H9 (cell line): ENCODE measurements around the gene GABBR2. TPM values are rescaled to one million over a fixed set of nuclear protein-coding genes. Genes with fewer than 3 reads are reported as not detected.
A peak's percentile ranks its signal among the peaks of the same experiment; 100 is the strongest.

Source experiments
- DNase-seq: peaks from one replicate; pipeline ENCODE4 v3.0.0-alpha.2; 2017
- H2AFZ ChIP-seq: one replicate; pipeline ENCODE4 v1.6.1; 2013; ENCODE audit warnings: mild to moderate bottlenecking, low read length, control low read depth, moderate library complexity
- H2AK5ac ChIP-seq: 2 replicates; pipeline ENCODE4 v1.6.1; 2013; ENCODE audit warnings: low read length, control low read depth, mixed read lengths; ENCODE audit not compliant: insufficient read length
- H2BK120ac ChIP-seq: one replicate; pipeline ENCODE4 v1.6.1; 2013; ENCODE audit warnings: low read depth, mild to moderate bottlenecking, low read length, control low read depth, inconsistent platforms; ENCODE audit not compliant: poor library complexity, severe bottlenecking
- H2BK12ac ChIP-seq: 2 replicates; pipeline ENCODE4 v1.6.1; 2013; ENCODE audit warnings: low read length, control low read depth, mixed read lengths, low read depth; ENCODE audit not compliant: insufficient read length
- H2BK15ac ChIP-seq: 2 replicates; pipeline ENCODE4 v1.6.1; 2013; ENCODE audit warnings: low read depth, low read length, control low read depth
- H2BK20ac ChIP-seq: one replicate; pipeline ENCODE4 v1.6.1; 2013; ENCODE audit warnings: low read depth, mild to moderate bottlenecking, low read length, control low read depth, inconsistent platforms; ENCODE audit not compliant: poor library complexity, severe bottlenecking
- H2BK5ac ChIP-seq: 2 replicates; pipeline ENCODE4 v1.6.1; 2013; ENCODE audit warnings: low read length, control low read depth, mixed read lengths; ENCODE audit not compliant: insufficient read length
- H3K14ac ChIP-seq: 2 replicates; pipeline ENCODE4 v1.6.1; 2013; ENCODE audit warnings: low read length, control low read depth; ENCODE audit not compliant: insufficient read depth
- H3K18ac ChIP-seq: 2 replicates; pipeline ENCODE4 v1.6.1; 2013; ENCODE audit warnings: low read depth, mild to moderate bottlenecking, mixed read lengths, low read length, control low read depth; ENCODE audit not compliant: insufficient read length
- H3K23ac ChIP-seq: 2 replicates; pipeline ENCODE4 v1.6.1; 2013; ENCODE audit warnings: low read length, control low read depth, mixed read lengths, low read depth; ENCODE audit not compliant: insufficient read length
- H3K23me2 ChIP-seq: 2 replicates; pipeline ENCODE4 v1.6.1; 2013; ENCODE audit warnings: low read depth, mild to moderate bottlenecking, mixed read lengths, low read length, control low read depth; ENCODE audit not compliant: insufficient read length, poor library complexity, severe bottlenecking
- H3K27ac ChIP-seq: 2 replicates; pipeline ENCODE4 v1.5.1; 2013; ENCODE audit warnings: low read length, control low read depth, mixed read lengths, low read depth; ENCODE audit not compliant: insufficient read length
- H3K27me3 ChIP-seq: 2 replicates; pipeline ENCODE4 v1.6.1; 2013; ENCODE audit warnings: low read length, control low read depth, inconsistent platforms; ENCODE audit not compliant: insufficient read depth
- H3K4ac ChIP-seq: 2 replicates; pipeline ENCODE4 v1.6.1; 2013; ENCODE audit warnings: low read depth, mild to moderate bottlenecking, control low read depth, inconsistent platforms, low read length, moderate library complexity
- H3K4me1 ChIP-seq: 2 replicates; pipeline ENCODE4 v1.6.1; 2013; ENCODE audit warnings: low read length, control low read depth, inconsistent platforms; ENCODE audit not compliant: insufficient read depth
- H3K4me2 ChIP-seq: 2 replicates; pipeline ENCODE4 v1.6.1; 2013; ENCODE audit warnings: low read length, control low read depth, mixed read lengths; ENCODE audit not compliant: insufficient read length, insufficient read depth
- H3K56ac ChIP-seq: 2 replicates; pipeline ENCODE4 v1.6.1; 2013; ENCODE audit warnings: low read depth, mild to moderate bottlenecking, mixed read lengths, low read length, control low read depth; ENCODE audit not compliant: insufficient read length
- H3K79me1 ChIP-seq: 2 replicates; pipeline ENCODE4 v1.6.1; 2013; ENCODE audit warnings: low read depth, mild to moderate bottlenecking, moderate library complexity, low read length, control low read depth, inconsistent platforms; ENCODE audit not compliant: insufficient read depth, poor library complexity, severe bottlenecking
- H3K79me2 ChIP-seq: 2 replicates; pipeline ENCODE4 v1.6.1; 2013; ENCODE audit warnings: low read length, control low read depth, inconsistent platforms; ENCODE audit not compliant: insufficient read depth
- H3K9ac ChIP-seq: 2 replicates; pipeline ENCODE4 v1.6.1; 2013; ENCODE audit warnings: low read length, control low read depth, mixed read lengths; ENCODE audit not compliant: insufficient read length; ENCODE audit errors: extremely low read depth
- H3K9me3 ChIP-seq: one replicate; pipeline ENCODE4 v1.6.1; 2013; ENCODE audit warnings: low read depth, low read length, inconsistent platforms; ENCODE audit not compliant: control insufficient read depth
- H3T11ph ChIP-seq: one replicate; pipeline ENCODE4 v1.6.1; 2013; ENCODE audit warnings: mild to moderate bottlenecking, low read length, control low read depth, inconsistent platforms
- H4K20me1 ChIP-seq: one replicate; pipeline ENCODE4 v1.6.1; 2013; ENCODE audit not compliant: control insufficient read depth, insufficient read length, insufficient read depth
- H4K5ac ChIP-seq: 2 replicates; pipeline ENCODE4 v1.6.1; 2013; ENCODE audit warnings: low read depth, mild to moderate bottlenecking, mixed read lengths, low read length, control low read depth; ENCODE audit not compliant: insufficient read length
- H4K8ac ChIP-seq: replicated peaks from 2 replicates; pipeline ENCODE4 v1.6.1; 2013; ENCODE audit warnings: low read length, control low read depth, mixed read lengths, low read depth; ENCODE audit not compliant: insufficient read length
- H4K91ac ChIP-seq: 2 replicates; pipeline ENCODE4 v1.6.1; 2013; ENCODE audit warnings: low read depth, mild to moderate bottlenecking, moderate library complexity, mixed read lengths, low read length, control low read depth; ENCODE audit not compliant: insufficient read length
- H3K27ac Mint-ChIP-seq, 3 experiments: 2 replicates in 2 of 3; 3 replicates in 1 of 3; pipeline ENCODE4 v1.8.0; 2020 to 2021; ENCODE audit warnings: mixed read lengths in 3 of 3, mild to moderate bottlenecking in 1 of 3, moderate library complexity in 1 of 3
- H3K27me3 Mint-ChIP-seq: 2 replicates; pipeline ENCODE4 v1.8.0; 2021; ENCODE audit warnings: low read depth, mild to moderate bottlenecking, moderate library complexity, mixed read lengths
- H3K36me3 Mint-ChIP-seq, 3 experiments: 2 replicates in 2 of 3; 3 replicates in 1 of 3; pipeline ENCODE4 v1.8.0; 2020 to 2021; ENCODE audit warnings: low read depth in 3 of 3, mixed read lengths in 3 of 3; ENCODE audit not compliant: insufficient read depth in 1 of 3
- H3K4me1 Mint-ChIP-seq, 2 experiments: 2 replicates each; pipeline ENCODE4 v1.8.0; 2020; ENCODE audit warnings: mixed read lengths in 2 of 2
- H3K4me3 Mint-ChIP-seq, 2 experiments: 2 replicates in 1 of 2; 3 replicates in 1 of 2; pipeline ENCODE4 v1.8.0; 2020 to 2021; ENCODE audit warnings: mild to moderate bottlenecking in 2 of 2, mixed read lengths in 2 of 2, moderate library complexity in 1 of 2
- H3K9me3 Mint-ChIP-seq, 2 experiments: 2 replicates in 1 of 2; 3 replicates in 1 of 2; pipeline ENCODE4 v1.8.0; 2020; ENCODE audit warnings: mild to moderate bottlenecking in 2 of 2, mixed read lengths in 2 of 2, moderate library complexity in 1 of 2
- CTCF ChIP-seq: fragments of 200-600 bp; sonication (generic); conservative IDR thresholded peaks from 3 replicates; pipeline ENCODE4 v1.8.0; 2021; ENCODE audit warnings: antibody characterized with exemption, mild to moderate bottlenecking
- WGBS: extraction: QIAGEN DNeasy Blood & Tissue Kit; methylation state at CpG from one replicate; pipeline ENCODE4 v1.1.7; 2013; ENCODE audit warnings: missing lambda C conversion rate, low lambda C conversion rate, mixed read lengths; ENCODE audit not compliant: insufficient read length; ENCODE audit errors: extremely low coverage; 5-methylcytosine and 5-hydroxymethylcytosine counted together
- total RNA-seq: library from RNA; stranded (reverse); gene quantifications from 2 replicates; pipeline ENCODE4 v1.2.1, GENCODE V29; 2021

GABBR2 gene
- total RNA-seq, 1 experiment from 2014 or later: 0.66 TPM

- Histone ChIP-seq H3K27me3 (no peaks in the 10 kb centered on the region), H3K79me2 (no peaks in the 10 kb centered on the region), H4K5ac (no peak overlapping the region), H4K91ac (no peak overlapping the region), H2BK5ac (no peak overlapping the region), H3K18ac (no peak overlapping the region), H2AFZ (no peak overlapping the region), H3K4me1 (no peaks in the 10 kb centered on the region), H3K4ac (no peak overlapping the region), H2AK5ac (no peak overlapping the region), H2BK20ac (no peak overlapping the region), H2BK120ac (no peak overlapping the region), H3K79me1 (no peaks in the 10 kb centered on the region), H3K23me2 (no peaks in the 10 kb centered on the region), H3K4me2 (no peak overlapping the region), H3K14ac (no peak overlapping the region), H2BK15ac (no peak overlapping the region), H3K9me3 (no peaks in the 10 kb centered on the region), H3K9ac (no peak overlapping the region), H4K20me1 (no peaks in the 10 kb centered on the region), H3K23ac (no peak overlapping the region), H3T11ph (no peak overlapping the region), H4K8ac (no peak overlapping the region), H2BK12ac (no peak overlapping the region), H3K27ac (no peak overlapping the region), H3K56ac (no peak overlapping the region)
- Mint-ChIP-seq H3K4me1 (peaks cover 0 to 5% of the 10 kb centered on the region in 2 experiments; a peak in 1 of 4 replicates), H3K36me3 (no peaks in the 10 kb centered on the region), H3K27ac (peak overlapping the region in 1 of 3 experiments; percentile 74; a peak in 1 of 7 replicates), H3K4me3 (no peak overlapping the region), H3K9me3 (no peaks in the 10 kb centered on the region), H3K27me3 (peaks cover 2% of the 10 kb centered on the region)
- no peak for DNase-seq
- no peak for TF ChIP-seq CTCF
- no CpG with 5 or more reads among the region's 10 CpGs for WGBS
Observed at GRCh38 chr9:98567540-98568233, 141.0 kb downstream of the GABBR2 start.
